RPMI8226 (cell line): Measurements from ENCODE around the gene NKD2.
"Not testable (repeated sequence)": the region's sequence is repeated elsewhere in the genome, so short reads cannot be mapped to it uniquely, and the experiment has no call there.

ENCODE experiments used
- DNase-seq: peaks from one replicate; pipeline ENCODE4 v3.0.0-alpha.2; 2015

NKD2 gene

DNA sequence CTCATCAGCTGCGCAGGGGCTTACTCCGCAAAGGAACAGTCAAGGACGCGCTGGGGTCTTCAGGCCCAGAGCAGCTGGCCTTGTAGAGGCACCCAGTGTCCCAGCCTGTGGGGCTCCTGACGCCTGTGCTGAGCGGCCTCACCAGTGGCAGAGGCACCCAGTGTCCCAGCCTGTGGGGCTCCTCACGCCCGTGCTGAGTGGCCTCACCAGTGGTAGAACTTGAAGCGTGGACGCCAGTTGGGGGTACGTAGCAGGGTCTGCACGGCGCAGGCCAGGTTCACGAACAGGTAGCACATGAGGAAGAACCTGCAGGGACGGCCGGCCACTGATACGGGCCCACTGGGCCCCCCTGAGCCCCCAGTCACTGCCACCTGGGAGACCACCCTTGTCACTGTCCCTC is 67.3 kb downstream of the NKD2 start:
- DNase-seq: no peak

DNA sequence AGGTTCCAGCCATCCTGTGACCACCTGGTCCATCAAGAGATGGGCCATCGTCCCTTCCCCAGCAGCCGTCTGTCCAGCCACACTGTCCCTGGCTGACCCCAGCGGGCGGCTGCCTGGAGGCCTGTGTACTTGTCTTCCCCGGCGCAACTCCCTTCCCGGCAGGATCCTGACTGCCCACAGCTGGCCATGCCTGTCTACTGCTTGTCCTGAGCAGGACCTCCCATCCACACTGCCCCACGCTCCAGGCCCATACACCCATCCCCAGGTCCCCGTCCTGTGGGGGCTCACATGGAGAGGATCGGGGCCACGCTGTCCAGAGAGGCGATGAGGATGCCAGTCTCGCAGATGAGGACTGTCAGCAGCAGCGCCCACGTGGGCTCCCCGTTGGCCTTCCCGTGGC is 67.8 kb downstream of the NKD2 start:
- DNase-seq: no peak

DNA sequence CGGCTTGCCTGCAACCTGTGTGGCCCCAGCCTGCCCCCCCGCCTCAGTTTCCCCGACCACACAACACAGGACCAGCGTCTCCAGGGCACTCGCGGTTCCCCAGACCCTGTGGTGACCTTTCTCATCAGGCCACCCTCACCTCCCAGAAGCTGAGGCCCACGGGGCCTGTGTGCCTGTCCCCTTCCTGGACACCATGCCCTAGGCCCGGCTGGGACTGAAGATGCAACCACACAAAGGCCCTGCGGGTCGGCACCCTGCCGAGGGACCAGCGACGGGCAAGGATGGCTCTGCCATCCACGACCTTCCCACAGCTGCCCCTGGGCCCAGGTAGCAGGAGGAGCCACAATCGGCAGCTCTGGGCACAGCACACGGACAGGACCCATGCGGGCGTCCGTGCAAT is 68.4 kb downstream of the NKD2 start:
- DNase-seq: no peak

DNA sequence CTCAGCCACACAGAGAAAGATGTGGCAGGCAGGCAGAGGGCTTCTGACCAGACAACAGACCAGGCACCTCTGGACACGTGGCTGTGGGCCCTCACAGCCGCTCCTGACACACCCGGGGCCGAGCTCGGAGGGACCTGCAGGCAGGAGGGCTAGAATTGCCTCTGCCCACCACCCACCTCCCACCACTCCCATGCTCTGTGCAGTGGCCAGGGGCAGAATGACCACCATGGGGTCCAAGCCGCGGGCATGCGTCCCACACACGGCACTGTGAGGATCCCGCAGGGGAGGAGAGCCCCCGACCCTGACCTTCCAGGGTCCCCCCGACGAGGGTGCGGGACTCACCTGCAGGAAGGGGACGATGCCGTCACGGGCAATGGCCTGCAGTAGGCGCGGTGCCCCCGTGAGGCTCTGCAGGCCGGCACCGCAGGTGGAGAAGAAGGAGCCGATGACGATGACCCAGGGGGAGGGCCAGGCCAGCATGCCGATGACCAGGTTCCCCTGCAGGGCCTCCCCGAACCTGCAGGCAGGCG is 69.0 kb downstream of the NKD2 start:
- DNase-seq: no peak

DNA sequence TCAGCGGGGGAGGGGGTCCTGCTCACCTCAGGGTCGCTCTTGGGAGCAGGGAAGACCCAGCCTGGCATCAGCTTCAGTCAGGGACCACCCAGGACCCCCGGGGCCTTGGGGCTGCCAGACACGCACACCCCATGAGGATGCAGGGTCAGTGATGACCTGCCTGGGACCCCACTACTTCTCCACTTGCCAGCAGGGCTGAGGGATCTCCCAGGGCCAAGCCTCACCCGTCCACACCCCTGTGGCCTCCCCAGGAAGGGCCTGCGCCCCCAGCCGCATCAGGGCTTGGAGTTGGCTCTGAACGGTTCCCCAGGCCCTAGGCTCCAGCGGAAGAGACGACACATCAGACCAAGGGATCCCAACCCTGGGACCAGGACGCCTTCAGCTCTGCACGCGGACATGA is 69.6 kb downstream of the NKD2 start:
- DNase-seq: no peak

DNA sequence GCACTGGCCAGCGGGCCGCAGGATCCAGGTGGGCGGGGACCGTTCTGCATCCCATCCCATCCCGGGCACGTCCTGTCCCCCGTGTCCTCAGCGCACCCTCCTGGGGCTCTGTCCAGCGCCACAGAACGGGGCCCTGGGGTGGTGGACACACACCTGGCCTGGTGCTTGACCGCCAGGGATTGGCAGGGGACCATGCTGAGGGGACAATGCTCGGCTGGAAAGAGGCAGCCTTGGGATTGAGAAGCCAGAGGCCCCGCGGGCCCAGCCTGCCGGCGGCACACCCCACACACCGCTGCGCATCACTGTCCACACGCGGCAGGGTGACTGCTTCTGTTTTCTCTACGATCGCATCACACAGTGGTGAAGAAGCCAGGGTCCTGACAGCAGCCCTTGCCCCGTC is 70.2 kb downstream of the NKD2 start:
- no peak for DNase-seq

DNA sequence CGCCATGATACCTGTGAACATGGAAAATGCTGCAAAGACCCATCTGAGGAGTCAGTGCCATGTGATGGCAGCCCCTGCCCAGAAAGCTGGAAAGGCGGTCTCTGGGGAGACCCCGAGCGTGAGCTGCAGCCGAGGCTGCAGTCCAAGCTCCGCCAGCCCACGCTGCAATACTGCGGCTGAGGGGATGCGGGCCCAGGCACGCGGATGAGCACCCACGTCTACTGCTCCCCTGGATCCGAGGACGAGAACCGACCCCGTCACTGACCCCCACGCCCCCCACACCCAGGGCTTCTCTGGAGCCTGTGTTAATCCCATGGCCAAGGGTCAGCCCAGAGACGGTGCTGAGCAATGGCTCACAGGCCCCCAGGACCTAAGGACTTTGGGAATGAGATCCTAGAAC is 70.9 kb downstream of the NKD2 start:
- DNase-seq: no peak

DNA sequence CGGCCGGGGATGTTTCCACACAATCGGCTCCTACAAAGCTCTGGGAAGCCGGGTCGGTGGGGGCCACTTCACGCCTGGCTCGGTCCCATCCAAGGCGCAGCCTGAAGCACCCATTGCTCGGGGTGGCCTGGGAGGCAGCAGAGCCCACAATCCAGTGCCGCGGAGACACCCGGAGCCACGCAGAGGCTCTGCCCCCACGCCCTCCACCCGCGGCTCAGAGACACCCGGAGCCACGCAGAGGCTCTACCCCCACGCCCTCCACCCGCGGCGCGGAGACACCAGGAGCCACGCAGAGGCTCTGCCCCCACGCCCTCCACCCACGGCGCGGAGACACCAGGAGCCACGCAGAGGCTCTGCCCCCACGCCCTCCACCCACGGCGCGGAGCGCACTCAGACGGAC is 71.4 kb downstream of the NKD2 start:
- no peak for DNase-seq

DNA sequence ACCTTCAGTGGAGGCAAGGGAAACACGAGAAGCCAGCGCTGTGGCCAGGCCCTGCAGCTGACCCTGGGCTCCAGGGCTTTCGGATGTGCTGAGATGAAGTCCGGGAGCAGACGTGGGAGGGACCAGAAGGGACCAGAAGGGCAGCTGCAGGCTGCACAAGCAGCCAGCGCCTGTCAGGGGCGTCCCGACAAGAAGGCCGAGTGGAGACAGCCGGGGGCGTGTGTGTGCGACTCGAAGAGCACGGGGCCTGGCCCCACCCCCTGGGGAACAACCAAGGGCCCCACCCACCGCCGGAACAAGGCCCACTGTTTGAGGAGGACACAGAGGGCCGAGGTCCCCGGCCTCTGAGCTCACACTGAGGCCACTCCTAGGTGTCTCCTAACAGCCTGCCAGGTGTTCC is 71.8 kb downstream of the NKD2 start:
- no peak for DNase-seq

DNA sequence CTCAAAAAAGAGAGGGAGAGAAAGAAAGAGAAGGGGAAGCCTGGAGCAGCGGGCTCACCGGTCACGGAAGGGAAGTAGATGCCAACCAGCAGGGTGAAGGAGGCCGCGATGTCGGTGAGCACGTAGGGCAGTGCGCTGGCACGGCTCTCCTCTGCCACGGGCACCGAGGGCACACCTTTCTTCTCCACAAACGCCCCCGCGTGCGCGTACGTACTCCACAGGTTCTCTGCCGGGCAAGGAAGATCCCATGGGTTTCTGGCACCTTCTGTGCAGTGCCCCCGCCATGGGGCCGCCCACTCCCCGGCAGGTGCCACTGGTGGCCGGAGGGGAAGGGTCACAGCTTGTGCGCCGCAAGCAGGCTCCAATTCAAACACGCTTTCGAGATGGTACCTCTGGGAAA is 72.9 kb downstream of the NKD2 start:
- DNase-seq: no peak

DNA sequence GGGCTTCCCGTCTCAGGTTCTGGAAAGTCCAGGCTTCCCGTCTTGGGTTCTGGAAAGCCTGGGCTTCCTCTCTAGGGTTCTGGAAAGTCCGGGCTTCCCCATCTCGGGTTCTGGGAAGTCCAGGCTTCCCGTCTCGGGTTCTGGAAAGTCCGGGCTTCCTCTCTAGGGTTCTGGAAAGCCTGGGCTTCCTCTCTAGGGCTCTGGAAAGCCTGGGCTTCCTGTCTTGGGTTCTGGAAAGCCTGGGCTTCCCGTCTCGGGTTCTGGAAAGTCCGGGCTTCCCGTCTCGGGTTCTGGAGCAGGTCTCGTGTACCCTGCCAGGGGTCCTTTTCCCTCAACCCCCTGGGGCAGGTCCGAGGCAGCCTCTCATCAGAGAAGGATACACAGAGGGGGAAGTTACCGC is 74.4 kb downstream of the NKD2 start:
- DNase-seq: not testable (repeated sequence)

DNA sequence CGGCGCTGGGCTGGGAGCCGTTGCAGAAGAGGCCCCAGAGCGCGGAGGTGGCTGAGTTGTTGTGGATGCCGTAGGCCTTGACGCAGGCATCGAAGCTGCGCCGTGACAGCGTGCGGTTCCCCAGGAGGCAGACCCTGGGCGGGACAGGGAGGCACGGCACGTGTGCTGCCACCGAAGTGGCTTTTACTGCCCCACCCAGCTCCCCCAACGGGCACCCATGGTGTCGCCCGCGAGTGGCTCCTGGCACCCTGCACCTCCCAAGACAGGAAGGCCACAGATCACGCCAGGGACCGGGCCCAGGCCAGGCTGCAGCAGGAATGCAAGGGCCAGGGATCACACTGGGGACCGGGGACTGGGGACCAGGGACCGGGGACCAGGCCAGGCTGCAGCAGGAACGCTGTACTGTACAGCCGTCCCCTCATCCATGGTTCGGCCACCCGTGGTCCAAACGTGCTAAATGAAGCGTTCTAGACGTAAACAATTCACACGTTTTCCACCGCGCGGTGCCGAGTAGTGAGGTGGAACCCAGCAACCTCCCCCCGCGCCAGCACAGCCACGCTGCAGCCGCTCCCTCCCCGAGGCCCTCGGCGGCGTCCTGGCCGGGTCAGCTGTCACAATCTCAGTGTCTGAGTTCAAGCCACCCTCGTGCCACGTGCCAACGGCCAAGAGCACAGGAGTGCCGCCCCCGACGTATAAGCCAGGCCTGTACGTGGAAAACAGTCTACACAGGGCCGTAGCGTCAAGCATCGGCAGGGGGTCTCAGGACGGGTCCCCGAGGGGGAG is 75.4 kb downstream of the NKD2 start:
- DNase-seq: no peak

DNA sequence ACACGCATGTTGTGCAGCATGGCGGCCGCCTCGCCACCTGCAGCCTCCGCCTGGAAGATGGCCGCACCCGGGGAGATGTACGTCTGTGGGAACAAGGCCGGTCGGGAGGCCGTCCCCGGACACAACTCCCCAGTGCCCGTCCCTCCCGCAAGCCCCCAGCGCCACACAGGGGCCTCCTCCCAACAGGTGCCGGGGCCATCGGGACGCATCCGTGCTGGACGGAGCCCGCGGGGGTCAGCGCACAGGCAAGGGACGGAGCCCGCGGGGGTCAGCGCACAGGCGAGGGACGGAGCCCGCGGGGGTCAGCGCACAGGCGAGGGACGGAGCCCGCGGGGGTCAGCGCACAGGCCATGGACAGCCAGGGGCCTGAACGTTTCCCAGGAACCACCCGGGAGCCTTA is 76.8 kb downstream of the NKD2 start:
- DNase-seq: no peak

DNA sequence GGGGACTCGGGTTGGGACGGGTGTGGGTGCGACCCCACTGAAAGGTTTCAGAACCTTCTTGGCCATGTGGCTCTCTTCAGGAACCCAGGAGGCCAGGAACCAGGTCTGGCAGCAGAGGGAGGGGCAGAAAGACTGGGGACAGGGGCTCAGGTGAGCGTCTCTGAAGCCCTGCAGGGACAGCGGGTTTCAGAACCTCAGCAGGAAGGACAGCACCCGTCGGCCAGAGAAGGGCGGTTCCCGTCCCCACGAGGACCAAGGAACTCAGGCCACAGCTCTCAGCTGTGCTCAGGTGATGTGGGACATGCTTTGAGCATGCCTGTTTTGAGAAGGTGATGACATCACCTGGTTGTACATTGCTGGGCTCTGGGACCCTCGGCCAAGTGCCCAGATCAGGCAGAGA is 77.5 kb downstream of the NKD2 start:
- DNase-seq: no peak

DNA sequence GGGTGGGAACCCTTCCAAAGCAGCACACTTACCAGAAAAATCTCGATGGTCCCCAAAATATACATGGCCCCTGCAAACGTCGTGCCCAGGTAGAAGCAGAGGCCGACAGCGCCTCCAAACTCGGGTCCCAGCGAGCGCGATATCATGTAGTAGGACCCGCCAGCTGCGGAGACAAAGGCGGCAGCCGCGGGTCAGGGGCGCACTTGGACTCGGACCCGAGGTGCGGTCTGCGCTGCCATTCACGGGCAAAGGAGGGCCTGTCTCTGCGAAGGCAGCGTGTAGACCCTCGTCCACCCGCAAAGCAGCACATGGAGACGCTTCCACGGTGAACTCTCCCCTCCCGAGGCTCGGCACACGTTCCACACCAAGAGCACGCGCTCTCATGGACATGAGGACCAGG is 78.3 kb downstream of the NKD2 start:
- no peak for DNase-seq

DNA sequence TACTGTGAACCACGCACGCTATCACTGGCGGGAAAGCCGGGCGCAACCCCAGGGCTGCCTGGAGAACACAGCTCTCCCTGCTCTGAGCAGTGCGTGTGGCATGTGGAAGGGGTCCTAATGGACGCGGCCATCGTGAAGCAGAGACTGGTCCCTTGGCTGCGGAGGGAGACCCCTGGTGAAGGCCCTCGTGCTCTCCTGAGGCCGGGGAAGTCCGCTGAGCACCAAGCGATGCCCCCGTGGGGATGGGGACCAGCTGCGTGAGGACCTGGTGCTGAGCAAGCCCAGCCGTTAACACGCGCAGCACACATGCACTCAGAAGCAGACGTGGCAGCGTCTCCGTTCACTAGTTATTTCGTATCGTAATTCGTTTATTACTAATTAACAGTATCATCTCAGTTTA is 78.8 kb downstream of the NKD2 start:
- no peak for DNase-seq

DNA sequence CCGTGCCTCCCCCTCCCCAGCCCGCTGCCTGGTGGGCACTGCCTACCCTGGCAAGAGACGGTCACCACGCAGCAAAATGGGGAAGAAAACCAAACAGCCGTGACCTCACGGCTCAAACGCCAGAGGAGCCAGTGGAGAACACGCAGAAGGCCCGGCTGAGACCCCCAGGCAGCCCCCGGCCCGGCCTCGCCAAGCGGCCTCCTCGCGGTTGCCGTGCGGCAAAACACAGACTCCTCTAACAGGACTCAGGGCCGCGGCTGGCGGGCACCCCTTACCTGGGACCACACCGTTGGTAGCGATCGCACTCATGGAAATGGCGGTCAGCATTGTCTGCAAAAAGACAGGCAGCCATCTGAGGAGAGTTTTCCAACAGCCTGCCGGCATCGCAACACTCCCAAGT is 79.4 kb downstream of the NKD2 start:
- DNase-seq: no peak
